HG02642 (cell line): ENCODE results near the gene ING1.
"Not testable (repeated sequence)": the region's sequence is repeated elsewhere in the genome, so short reads cannot be mapped to it uniquely, and the experiment has no call there.

Experiments used
- ATAC-seq: cut with Tn5 transposase; IDR thresholded peaks from one replicate; pipeline ENCODE4 v1.9.1; 2021; ENCODE audit warnings: mild to moderate bottlenecking; ENCODE audit not compliant: unreplicated experiment, poor library complexity

ING1 gene

DNA sequence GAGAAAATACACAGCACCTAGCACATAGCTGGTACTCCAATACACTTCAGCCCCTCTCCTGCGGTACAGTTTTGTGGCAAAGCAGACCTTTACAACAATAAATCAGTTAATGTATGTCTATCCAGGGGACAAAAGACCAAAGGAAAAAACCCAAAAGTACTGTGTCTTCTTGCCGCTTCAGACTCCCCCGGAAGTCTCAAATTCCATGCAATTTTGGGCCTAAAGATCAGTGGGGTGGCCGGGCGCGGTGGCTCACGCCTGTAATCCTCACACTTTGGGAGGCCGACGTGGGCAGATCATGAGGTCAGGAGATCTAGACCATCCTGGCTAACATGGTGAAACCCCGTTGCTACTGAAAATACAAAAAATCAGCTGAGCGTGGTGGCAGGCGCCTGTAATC is 23.8 kb upstream of the ING1 start:
- ATAC-seq, result no peak

DNA sequence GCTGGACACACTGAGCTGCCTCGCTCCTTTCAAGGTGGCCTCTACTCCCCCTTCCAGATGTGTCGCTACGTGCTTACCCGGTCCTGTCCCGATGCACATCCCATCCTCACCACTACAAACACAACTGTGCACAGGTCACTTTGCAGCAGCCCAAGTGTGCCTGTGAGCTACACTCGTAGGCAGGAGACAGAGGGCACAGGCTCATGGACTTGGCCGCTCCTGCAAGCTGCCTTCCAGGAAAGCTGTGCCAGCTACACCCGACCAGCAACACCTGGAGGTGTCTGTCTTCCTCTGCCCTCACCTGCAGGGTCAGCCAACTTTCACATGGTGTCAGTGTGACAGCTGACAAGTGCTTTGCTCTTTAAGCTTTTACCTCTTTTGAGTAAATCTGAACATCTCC is 23.0 kb upstream of the ING1 start:
- no peak for ATAC-seq

DNA sequence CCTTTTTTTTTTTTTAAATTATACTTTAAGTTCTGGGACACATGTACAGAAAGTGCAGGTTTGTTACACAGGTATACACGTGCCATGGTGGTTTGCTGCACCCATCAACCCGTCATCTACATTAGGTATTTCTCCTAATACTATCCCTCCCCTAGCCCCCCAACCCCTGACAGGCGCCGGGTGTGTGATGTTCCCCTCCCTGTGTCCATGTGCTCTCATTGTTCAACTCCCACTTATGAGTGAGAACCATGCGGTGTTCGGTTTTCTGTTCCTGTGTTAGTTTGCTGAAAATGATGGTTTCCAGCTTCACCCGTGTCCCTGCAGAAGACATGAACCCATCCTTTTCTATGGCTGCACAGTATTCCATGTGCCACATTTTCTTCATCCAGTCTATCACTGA is 17.7 kb upstream of the ING1 start:
- not testable (repeated sequence) for ATAC-seq

DNA sequence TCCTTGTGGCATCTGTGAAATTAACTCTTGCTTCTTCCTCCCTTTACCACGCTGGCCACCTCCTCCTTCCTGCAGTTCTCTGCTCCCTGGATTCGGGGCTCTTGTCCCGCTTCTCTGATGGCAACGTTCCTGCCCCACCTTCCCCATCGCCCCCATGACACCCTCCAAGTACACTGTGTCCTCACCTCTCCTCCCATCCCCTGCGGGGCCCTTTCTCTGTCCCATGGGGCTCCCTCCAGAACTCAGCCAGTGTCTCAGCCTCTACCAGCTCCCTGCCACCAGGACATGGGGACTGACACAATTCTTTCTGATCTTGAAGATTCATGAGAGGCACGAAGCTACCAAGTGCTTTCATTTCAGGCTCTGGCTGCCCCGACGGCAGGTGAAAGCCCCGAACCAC is 16.7 kb upstream of the ING1 start:
- no peak for ATAC-seq

DNA sequence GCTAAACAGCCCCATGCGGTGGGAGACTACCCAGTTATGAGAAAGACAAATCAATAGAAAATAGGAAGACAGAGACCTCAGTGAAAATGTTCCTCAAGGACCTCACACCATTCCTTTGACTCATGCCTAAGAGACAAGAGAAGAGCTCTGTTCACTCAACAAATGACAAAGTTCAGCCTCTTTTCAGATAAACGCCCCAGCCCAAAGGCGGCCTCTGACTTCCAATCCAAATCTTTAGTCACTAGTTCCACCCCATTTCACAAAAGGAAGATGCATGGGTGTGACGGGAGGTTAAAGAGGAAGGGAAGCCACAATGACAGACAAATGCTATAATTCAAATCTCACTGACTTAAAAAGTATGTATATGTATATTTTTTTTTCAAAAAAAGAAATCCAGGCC is 15.7 kb upstream of the ING1 start:
- ATAC-seq, result no peak

DNA sequence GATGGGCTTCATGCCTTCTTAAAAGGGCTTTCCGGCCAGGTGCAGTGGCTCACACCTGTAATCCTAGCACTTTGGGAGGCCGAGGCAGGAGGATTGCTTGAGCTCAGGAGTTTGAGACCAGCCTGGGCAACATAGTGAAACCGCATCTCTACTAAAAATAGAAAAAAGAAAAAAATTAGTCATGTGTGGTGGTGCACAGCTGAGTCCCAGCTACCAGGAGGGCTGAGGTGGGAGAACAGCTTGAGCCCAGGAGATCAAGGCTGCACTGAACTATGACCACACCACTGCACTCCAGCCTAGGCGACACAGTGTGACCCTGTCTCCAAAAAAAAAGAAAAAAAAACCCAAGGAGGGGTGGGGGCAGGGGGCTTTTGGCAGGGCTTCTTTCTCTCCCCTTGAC is 14.8 kb upstream of the ING1 start:
- peak; percentile 68 for ATAC-seq

DNA sequence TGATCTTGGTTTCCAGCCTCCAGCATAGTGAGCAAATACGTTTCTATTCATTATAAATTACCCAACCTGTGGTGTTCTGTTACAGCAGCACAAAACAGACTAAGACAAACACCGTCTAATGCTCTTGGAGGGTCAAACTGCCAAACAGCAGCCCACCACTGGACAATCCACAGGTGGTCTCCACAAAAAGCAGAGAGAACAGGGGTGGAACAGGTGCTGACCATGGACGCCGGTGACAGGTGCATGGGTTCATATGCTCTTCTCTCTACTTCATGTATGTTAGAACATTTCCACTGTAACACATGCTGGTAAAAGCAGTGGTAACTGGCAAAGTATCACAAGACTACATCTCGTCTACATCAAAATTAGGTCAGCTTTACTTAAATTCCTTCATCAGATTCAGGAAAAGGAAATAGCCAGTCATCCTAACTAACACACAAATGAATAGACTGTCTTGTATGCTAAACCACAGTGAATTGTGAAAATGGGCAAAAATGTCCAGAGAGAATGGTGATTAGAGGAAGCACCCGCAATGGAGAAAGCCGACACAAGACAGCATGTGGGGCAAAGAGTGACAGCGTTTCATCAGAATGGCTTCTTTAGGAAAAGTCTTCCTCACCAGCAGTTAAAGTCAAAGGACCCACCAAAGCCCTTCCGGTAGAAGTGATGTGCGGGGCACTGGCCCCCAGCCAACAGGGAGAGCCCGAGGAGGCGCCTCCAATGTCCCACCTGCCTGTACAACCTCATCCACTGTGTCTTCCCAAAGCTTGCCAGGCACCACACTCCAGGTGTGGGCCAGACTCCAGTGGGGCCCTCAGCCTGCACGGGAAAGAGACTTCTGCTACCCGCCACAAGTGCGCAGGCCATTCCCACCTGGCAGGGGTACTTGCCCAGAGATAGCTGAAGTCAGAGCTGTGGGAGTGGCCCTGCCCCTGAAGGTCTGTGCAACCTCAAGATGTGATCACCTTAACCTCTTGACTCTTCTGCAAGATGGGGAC is 14.1 kb upstream of the ING1 start:
- ATAC-seq, result peak; percentile 4

DNA sequence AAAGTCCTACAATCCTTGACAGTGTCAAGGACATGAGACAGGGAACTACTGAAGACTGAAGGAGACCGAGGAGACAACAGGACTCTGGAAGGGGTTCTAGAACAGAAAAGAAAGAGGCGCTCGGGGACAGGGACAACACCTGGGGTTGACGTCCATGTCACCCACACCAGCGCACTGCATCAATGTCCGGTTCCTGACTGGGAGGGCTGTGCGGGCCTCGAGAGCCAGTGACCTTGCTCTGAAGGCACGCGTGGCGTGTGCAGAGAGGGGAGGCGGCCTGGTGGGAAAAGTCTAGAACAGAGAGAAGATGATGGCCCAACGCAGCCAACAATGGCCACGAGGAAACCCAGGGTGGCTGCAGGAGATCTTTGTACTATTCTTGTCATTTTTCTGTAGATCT is 13.3 kb upstream of the ING1 start:
- no peak for ATAC-seq

DNA sequence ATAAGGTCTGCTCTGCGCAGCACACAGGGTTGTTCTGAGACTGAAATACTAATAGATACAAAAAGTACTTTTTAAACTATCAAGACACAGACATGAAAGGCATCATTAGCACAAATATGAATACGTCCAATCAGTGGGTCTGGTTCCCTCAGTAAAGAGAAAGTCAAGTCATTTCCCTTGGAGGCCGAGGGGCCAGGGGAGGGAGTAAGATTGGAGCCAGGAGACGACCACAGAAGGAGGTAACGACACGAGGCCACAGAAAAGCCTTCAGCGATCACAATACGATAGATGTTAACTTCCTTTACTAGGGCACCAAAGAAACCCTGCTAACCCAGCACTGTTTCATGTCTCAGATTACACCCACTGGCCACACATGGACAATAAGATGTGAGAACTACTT is 12.9 kb upstream of the ING1 start:
- no peak for ATAC-seq

DNA sequence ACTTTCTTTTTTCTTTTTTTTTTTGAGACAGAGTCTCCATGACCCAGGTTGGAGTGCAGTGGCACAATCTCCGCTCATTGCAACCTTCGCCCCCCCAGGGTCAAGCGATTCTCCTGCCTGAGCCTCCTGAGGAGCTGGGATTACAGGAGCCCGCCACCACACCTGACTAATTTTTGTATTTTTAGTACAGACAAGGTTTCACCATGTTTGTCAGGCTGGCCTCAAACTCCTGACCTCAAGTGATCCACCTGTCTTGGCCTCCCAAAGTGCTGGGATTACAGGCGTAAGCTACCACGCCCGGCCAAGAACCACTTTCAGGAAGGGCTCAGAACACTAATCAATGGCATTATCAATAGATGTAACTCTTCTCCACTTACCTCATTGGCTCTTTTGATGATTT is 12.4 kb upstream of the ING1 start:
- not testable (repeated sequence) for ATAC-seq

DNA sequence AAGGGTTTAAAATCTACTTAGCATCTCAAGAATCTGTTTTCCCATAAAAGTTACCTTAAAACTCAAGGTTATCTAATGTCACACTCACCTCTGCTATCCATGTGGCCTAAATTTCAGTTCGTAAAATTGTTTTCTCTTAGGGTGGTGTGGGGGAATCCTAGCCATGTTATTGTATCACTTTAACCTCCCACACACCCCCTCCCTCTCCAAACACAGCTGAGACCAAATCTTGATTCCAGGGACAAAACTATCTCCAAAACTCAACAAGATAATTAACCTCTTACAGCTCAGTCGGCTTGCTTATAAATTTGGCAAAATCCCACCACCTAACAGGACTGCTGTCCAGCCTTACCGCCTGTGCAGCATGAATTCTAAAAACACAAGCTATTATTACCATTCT is 11.4 kb upstream of the ING1 start:
- ATAC-seq, result no peak

DNA sequence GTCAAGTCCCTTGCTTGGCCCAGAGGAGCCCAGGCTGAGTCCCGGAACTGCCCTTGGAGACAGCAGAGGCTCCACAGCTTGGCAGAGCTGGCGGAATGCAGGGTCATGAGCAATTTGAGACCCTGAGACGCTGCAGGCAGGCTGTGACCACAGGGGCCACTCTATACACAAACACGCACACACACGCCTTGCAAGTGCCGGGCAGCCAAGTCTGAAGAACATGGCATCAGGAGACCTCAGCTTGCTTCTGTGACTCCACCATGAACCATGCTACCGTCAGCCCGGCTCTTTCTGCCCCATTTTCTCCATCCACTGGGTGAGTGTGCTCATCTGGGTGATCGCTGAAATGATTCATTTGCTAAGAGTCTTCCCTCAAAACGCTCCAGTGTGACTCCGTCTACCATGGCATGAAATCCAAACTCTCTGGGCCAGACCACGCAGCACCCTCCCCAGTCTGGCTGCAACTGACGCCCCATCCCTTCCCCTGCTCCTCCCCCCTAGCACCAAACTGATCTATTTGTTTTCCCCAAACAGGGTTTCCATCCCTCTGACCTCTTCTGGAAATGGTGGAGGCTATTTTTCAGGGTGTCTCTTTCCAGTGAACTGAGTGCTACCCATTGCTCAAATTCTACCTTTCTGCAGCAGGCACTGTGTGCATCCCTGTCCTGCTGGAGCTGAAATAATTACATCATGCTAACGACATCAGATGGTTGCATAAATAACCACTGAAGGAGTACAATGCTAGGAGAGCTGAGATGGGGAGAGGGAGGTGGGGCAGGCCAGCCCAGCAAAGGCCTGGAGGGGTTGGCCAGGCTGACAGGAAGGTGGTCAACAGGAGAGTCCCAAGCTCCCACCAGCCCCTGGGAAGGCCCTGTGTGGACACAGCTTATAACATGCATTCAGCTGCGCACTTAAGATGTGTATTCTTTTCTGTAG is 10.6 kb upstream of the ING1 start:
- no peak for ATAC-seq

DNA sequence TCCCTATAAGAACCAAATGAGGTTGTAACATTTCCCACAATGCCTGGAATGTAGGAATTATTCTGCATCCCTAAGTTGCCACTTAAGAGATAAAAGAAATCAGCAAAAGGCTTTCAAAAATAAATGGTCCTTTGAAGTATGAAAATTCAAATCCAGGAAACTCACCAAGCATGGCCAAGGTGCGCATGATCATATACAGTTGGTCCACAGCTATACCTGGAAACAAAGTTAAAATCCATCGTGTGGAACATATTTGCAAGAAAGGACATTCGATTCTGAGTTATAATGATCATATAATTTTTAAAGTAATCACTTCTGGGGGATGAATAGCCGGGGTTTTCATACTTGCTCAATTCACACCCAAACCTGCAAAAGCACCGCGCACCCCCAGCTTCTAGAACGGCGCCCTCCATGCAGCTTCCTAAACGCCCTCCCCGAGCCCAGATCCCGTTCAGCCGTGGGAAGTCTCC is 8.1 kb upstream of the ING1 start:
- no peak for ATAC-seq

DNA sequence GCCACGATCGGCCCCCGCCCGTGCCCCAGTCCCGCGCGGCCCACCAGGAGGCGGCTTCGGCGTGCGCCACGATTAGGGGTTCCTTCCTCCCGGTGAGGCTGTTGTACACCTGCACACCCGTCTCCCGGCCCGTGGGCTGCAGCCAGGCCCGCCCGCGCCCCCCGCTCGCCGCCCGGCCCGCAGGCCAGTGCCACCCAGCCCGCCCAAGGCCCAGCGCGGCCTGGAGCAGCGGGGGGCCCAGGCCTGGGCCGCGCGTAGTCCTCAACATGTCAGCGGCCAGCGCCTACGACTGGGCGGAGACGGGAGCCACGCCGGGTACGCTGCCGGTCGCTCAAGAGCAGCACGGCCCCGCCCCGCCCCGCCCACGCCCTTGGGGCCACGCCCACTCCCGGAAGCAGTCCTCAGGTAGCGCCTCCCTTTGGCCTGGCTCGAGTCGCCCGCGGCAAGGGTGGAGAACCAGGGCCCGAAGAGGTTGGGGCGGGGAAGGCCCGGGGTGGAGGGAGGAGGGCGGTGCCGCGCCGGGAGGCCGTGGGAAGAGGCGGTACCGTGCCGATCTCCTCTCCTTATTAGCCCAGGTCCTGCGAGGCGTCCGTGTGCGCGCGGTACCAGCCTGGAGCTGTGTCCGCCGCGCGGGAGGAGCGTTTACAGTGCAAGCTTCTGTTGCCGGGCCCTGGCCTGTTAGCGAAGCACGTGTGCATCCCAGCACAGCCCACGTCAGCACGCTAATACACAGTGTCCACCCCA is 7.5 kb upstream of the ING1 start, which contains the start of gene CARS2:
Gene CARS2, minus strand, starts transcription at position 291 of the 744 bp plus-strand sequence. Its CDS starts 23 bp downstream, at position 268.
- peak; percentile 96 for ATAC-seq

DNA sequence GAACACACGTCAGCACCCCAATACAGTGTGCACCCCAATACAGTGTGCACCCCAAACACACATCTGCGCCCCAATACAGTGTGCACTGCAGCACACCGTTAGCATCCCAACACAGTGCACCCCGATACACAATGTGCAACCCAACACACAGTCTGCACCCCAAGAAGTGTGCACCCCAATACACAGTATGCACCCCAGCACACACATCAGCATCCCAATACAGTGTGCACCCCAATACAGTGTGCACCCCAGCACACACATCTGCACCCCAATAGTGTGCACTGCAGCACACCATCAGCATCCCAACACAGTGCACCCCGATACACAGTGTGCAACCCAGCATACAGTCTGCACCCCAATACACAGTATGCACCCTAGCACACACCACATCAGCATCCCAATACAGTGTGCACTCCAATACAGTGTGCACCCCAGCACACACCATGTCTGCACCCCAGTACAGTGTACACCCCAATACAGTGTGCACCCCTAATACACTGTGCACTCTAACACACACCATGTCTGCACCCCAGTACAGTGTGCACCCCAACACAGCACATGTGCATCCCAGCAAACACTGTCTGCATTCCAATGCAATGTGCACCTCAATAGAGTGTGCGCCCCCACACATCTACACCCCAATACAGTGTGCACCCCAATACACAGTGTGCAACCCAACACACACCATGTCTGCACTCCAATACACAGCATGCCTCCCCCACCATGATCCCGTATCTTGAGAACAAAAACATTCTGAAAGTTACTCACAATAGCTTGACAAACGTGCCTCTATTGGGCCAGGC is 6.7 kb upstream of the ING1 start:
- peak; percentile 1 for ATAC-seq

DNA sequence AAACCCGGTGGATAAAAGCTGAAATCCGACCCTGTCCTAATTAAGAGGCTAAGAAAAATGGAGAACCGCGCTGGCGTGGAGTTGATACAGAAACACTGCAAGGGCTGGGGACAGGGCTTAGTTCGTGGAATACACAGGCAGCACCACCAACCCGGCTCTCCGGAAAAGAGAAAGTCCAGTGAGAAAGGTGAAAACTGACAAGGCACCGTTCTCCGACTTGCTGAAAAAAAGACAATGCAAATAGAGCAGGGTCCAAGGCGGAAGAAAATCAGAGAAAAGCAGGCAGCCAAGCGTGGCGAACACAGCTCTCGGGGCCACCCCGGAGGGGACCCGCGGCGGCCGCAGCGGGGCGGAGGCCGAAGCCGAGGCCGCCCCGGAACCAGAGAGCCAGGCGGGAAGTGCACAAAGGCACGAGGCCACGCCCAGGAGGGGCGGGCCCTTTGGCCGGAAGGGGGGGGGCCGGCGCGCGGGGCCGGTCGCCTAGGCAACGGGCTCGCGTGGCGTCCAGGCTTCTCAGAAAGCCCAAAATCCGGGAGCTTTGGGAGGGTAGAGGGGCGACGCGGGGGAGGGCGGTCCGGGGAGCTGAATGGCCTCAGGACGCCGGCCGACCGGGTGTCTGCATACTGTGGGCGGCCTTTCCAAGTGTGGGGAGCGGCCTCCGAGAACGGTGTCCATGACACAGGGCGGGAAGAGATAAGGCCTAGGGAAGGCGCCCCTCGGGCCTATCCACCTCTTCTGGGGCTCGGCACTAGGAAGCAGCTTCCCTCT is 1.2 kb upstream of the ING1 start:
- ATAC-seq, result peak; percentile 36

DNA sequence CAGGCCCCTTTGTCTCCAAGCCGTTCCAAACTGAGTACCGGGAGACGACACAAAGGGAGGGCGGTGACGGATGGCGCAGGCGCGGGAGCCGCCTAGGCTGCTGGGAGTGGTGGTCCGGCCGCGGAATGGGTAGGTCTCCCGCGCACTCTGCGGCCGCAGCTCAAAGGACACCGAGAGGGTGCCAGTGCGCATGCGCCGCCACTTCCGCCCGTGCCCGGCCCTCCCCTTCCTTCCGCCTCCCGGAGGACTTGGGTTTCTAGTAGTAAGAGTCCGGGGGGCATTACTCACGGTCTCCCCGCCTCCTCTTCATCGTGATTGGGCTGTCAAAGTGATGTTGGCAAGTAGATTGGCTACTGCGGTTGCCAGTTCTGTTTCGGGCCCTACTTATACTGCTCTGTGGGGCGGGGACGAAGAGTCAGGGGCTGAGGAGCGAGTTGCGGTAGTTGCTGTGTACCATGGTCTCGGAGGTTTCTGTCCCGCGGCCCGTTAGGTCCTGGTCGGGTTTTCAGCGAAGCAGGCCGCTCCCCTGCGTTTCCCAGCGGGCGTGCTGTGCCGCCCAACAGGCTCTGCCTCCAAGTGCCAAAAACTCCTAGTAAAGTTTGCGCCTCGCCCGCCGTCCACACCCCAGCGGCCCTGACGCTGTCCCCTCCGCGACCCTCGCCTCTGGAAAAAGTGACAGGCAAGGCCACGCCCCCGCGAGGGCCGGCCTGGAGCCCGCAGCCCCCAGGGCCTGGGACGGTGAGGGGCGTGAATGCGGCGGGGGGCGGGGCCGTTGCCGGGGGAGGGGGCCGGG is 455 bp upstream of the ING1 start:
- peak; percentile 53 for ATAC-seq
